Choroid plexus epithelial cell (primary cell): ENCODE results near the gene DNAAF9.
"Not testable (repeated sequence)": the region's sequence is repeated elsewhere in the genome, so short reads cannot be mapped to it uniquely, and the experiment has no call there.

Experiments
- DNase-seq: peaks from one replicate; pipeline ENCODE4 v3.0.0-alpha.2; 2010; ENCODE audit warnings: low read depth
- H3K4me3 ChIP-seq: 2 replicates; pipeline ENCODE4 v1.5.1; 2011; ENCODE audit warnings: low read depth, mild to moderate bottlenecking, control low read depth, low read length, moderate library complexity
- TF ChIP-seq, protein P1 (sequence below): conservative IDR thresholded peaks from 2 replicates; pipeline ENCODE4 v1.5.1; 2011; ENCODE audit warnings: low read depth, mild to moderate bottlenecking, control low read depth, inconsistent platforms, low read length, moderate library complexity

Gene DNAAF9

DNA sequence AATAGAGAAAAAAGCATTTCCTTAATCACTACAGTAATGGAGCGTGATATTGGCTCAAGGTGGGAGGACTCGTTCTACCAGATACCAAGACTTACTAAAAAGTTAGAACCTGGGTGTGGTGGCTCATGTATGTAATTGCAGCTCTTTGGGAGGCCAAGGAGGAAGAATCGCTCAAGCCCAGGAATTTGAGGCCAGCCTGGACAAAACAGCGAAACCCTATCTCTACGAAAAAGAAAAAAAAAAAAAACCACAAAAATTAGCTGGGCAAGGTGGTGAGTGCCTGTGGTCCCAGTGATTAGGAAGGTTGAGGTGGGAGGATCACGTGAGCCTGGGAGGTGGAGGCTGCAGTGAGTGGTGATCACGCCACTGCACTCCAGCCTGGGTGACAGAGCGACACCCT is 39.3 kb upstream of the DNAAF9 start:
- TF ChIP-seq, protein P1, sequence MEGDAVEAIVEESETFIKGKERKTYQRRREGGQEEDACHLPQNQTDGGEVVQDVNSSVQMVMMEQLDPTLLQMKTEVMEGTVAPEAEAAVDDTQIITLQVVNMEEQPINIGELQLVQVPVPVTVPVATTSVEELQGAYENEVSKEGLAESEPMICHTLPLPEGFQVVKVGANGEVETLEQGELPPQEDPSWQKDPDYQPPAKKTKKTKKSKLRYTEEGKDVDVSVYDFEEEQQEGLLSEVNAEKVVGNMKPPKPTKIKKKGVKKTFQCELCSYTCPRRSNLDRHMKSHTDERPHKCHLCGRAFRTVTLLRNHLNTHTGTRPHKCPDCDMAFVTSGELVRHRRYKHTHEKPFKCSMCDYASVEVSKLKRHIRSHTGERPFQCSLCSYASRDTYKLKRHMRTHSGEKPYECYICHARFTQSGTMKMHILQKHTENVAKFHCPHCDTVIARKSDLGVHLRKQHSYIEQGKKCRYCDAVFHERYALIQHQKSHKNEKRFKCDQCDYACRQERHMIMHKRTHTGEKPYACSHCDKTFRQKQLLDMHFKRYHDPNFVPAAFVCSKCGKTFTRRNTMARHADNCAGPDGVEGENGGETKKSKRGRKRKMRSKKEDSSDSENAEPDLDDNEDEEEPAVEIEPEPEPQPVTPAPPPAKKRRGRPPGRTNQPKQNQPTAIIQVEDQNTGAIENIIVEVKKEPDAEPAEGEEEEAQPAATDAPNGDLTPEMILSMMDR = no peak
- H3K4me3 ChIP-seq = no peak overlapping the region
- no peak for DNase-seq

DNA sequence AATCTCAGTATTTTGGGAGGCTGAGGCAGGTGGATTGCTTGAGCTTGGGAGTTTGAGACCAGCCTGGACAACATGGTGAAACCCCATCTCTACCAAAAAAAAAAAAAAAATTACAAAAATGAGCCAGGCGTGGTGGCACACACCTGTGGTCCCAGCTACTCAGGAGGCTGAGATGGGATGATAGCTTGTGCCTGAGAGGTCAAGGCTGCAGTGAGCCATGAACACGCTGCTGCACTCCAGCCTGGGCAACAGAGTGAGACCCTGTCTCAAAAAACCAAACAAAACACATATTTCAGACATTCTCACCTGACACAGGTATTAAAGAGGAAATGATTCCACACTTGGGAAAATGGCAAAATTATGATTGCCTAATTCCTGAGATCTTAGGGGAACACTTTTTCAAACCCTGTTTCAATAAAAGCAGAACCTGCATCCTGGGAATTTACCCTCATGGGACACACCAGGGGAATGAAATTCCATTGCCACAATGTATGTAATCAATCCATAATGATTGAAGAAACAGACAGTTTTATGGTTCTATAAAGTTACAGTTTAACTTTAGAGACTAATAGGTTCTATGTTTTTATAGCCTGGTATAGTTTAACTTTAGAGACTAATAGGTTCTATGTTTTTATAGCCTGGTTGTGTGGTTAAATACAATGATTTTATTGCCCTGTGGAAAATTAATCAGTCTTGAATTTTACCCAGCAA is 29.6 kb upstream of the DNAAF9 start:
- no peak overlapping the region for H3K4me3 ChIP-seq
- DNase-seq = no peak
- TF ChIP-seq, protein P1 = no peak

GRCh38 chr20:3434232-3434631 is 26.8 kb upstream of the DNAAF9 start:
- no peak for DNase-seq
- TF ChIP-seq, protein P1 = no peak
- H3K4me3 ChIP-seq = no peak overlapping the region

- TF ChIP-seq, protein P1 = no peak
- no peak overlapping the region for H3K4me3 ChIP-seq
- no peak for DNase-seq
Observed at GRCh38 chr20:3433744-3434143, 26.3 kb upstream of the DNAAF9 start.

DNA sequence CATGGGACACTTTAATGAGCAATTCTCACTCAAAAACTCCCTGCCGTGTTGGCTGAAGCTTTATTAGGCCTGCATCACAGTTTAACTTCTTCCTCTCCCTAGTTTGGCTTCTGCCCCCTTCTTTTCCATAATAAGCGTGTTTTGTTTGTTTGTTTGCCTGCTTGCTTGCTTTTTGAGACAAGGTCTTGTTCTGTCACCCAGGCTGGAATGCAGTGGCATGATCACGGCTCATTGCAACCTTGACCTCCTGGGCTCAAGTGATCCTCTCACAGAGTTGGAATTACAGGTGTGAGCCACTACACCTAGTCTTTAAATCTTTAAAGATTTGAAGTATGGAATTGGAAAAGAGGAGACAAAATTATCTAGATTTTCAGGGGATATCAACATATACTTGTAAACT is 25.4 kb upstream of the DNAAF9 start:
- H3K4me3 ChIP-seq = no peak overlapping the region
- no peak for DNase-seq
- TF ChIP-seq, protein P1 = no peak

- TF ChIP-seq, protein P1 = no peak
- no peak for DNase-seq
Observed at GRCh38 chr20:3431109-3431508, 23.6 kb upstream of the DNAAF9 start.

DNA sequence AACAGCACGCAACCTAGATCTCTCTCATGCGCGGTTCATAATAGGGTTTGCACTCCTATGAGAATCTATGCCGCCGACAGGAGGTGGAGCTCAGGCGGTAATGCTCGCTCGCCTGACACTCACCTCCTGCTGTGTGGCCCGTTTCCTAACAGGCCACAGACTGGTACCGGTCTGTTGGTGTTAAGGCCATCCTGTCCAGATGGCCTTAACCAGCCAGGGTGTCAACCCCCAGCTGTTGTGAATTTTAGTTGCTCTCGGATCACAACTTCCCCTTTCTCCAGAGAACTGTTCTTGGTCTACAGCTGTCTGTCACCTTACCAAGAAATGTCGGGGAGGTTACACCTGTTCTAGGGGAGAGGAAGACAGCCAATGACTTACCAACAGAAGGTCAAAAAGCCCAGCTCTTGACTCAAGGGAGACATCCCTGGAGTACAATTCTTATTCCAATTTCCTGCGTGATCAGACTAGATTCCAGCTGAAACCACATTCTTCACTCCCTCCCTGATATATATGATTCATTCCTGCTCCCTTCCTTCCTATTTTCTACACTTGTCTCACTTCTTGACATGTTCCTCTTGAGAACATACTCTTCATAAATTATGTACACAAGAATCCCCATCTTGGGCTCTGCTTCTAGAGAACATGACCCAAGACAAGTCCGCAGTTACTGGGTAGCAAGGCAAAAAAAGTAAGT is 23.1 kb upstream of the DNAAF9 start:
- no peak for DNase-seq
- H3K4me3 ChIP-seq = no peak overlapping the region
- TF ChIP-seq, protein P1 = no peak

More at GRCh38 chr20:3431109-3431508, 23.6 kb upstream of the DNAAF9 start:
- H3K4me3 ChIP-seq = no peak overlapping the region

DNA sequence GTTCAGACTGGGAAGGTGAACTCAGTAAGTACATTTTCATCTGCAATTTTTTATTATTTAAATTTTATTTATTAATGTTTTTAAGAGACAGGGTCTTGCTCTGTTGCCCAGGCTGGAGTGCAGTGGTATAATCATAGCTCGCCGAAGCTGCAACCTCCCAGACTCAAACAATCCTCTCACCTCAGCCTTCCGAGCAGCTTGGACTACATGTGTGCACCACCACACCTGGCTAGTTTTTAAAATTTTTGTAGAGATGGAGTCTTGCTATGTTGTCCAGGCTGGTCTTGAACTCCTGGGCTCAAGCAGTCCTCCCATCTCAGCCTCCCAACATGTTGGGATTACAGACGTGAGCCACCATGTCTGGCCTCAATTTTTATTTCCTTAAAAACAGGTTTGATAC is 19.3 kb upstream of the DNAAF9 start:
- DNase-seq, H3K4me3 ChIP-seq: not testable (repeated sequence)
